ENCODE measurements around the gene RFNG. TPM values are rescaled to one million over a fixed set of nuclear protein-coding genes. Genes with fewer than 3 reads are reported as not detected.

Gene RFNG
- total RNA-seq, 2 donors from 2014 or later = 39.9 to 45.3 TPM

GRCh38 chr17:82007495-82008257, 43.9 kb downstream of the RFNG start:
- Histone ChIP-seq H3K4me3 (no peak overlapping the region), H3K36me3 (no peaks in the 10 kb centered on the region), H3K9me3 (no peaks in the 10 kb centered on the region), H3K27me3 (replicated peaks; ENCODE audit: insufficient read depth) (no peaks in the 10 kb centered on the region), H3K27ac (peak overlapping the region in 1 of 2 donors; percentile 50), H3K4me1 (ENCODE audit: control insufficient read depth in 1 of 2, low read depth in 2 of 2) (peaks cover 29 to 62% of the 10 kb centered on the region in 2 donors)
- no peak for ATAC-seq (ENCODE audit: insufficient number of reproducible peaks, low FRiP score, low read depth)
- TF ChIP-seq, protein P1, sequence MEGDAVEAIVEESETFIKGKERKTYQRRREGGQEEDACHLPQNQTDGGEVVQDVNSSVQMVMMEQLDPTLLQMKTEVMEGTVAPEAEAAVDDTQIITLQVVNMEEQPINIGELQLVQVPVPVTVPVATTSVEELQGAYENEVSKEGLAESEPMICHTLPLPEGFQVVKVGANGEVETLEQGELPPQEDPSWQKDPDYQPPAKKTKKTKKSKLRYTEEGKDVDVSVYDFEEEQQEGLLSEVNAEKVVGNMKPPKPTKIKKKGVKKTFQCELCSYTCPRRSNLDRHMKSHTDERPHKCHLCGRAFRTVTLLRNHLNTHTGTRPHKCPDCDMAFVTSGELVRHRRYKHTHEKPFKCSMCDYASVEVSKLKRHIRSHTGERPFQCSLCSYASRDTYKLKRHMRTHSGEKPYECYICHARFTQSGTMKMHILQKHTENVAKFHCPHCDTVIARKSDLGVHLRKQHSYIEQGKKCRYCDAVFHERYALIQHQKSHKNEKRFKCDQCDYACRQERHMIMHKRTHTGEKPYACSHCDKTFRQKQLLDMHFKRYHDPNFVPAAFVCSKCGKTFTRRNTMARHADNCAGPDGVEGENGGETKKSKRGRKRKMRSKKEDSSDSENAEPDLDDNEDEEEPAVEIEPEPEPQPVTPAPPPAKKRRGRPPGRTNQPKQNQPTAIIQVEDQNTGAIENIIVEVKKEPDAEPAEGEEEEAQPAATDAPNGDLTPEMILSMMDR (IDR thresholded peaks at IDR 0.05) = peak; percentile 22
- DNase-seq (ENCODE audit: low spot score) = no peak

DNA sequence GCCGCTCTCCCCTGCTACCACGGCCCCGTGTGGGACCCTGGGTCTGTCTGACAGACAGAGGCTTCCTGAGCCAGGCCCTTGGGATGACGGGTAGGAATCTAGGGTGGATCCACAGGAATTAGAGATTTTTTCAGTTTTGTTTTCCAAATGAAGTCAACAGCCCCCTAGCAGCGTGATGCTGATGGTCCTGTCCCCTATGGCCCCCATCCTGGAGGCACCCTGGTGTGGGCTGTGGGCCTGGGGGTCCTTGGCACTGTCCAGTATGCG, 44.5 kb downstream of the RFNG start:
- ATAC-seq (ENCODE audit: insufficient number of reproducible peaks, low FRiP score, low read depth) (no peak), DNase-seq (ENCODE audit: low spot score) (no peak)
- Histone ChIP-seq H3K27ac (peak overlapping the region in 1 of 2 donors; percentile 50), H3K4me3 (no peak overlapping the region), H3K4me1 (ENCODE audit: control insufficient read depth in 1 of 2, low read depth in 2 of 2) (peaks cover 31 to 61% of the 10 kb centered on the region in 2 donors), H3K36me3 (no peaks in the 10 kb centered on the region), H3K27me3 (replicated peaks; ENCODE audit: insufficient read depth) (no peaks in the 10 kb centered on the region), H3K9me3 (no peaks in the 10 kb centered on the region)
- TF ChIP-seq, protein P1 (IDR thresholded peaks at IDR 0.05) = no peak

DNA sequence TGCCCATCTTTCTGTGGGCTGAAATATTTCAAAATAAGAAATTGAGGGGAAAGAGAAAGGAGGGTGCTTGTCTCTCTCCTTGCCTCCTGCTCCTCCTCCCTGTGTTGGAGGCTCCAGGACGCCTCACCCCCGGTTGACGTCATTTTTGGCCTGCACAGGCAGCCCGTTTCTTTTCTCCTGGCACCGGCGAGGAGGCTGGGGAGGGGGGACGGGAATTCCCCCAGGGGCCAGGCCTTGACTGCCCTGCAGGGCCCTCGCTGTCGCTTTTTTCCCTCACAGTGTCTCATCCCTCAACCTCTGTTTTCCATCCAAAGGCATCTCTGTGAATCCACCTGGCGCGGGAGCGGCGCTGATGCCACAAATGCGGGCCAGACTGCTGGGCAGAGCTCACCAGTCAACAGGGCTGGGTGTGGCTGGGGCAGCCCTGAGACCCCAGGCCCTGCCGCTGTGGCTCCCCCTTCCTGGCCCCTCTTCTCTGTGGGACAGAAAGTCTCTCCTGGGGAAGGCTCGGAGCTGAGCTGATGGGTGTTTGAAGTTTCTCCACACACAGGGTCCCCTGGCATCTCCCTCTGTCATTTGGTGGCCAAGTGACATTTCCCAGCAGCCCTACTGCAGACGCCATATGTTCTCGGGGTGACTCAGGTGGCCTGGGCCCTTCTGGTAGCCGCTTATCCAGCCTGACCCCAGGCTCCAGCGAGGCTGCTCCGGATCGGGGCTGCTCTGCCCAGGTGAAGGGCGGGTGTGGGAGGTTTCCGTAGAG, 45.0 kb downstream of the RFNG start:
- Histone ChIP-seq H3K9me3 (no peaks in the 10 kb centered on the region), H3K4me3 (peak overlapping the region; percentile 2), H3K4me1 (ENCODE audit: control insufficient read depth in 1 of 2, low read depth in 2 of 2) (peaks cover 31 to 60% of the 10 kb centered on the region in 2 donors), H3K27me3 (replicated peaks; ENCODE audit: insufficient read depth) (no peaks in the 10 kb centered on the region), H3K27ac (peak overlapping the region; percentile 11 to 50), H3K36me3 (no peaks in the 10 kb centered on the region)
- TF ChIP-seq, protein P1 (IDR thresholded peaks at IDR 0.05) = no peak
- DNase-seq (ENCODE audit: low spot score) = no peak
- no peak for ATAC-seq (ENCODE audit: insufficient number of reproducible peaks, low FRiP score, low read depth)

GRCh38 chr17:82005701-82006348, 45.8 kb downstream of the RFNG start:
- Histone ChIP-seq H3K36me3 (no peaks in the 10 kb centered on the region), H3K27ac (no peak overlapping the region), H3K27me3 (replicated peaks; ENCODE audit: insufficient read depth) (no peaks in the 10 kb centered on the region), H3K4me3 (no peak overlapping the region), H3K9me3 (no peaks in the 10 kb centered on the region), H3K4me1 (ENCODE audit: control insufficient read depth in 1 of 2, low read depth in 2 of 2) (peaks cover 31 to 60% of the 10 kb centered on the region in 2 donors)
- DNase-seq (ENCODE audit: low spot score) (no peak), ATAC-seq (ENCODE audit: insufficient number of reproducible peaks, low FRiP score, low read depth) (no peak)
- TF ChIP-seq, protein P1 (IDR thresholded peaks at IDR 0.05) = no peak

All from thoracic aorta (tissue), 2 donors.